ENCODE data around the gene PABPN1.
"Not testable (repeated sequence)": the region's sequence is repeated elsewhere in the genome, so short reads cannot be mapped to it uniquely, and the experiment has no call there.

The PABPN1 gene, protein sequence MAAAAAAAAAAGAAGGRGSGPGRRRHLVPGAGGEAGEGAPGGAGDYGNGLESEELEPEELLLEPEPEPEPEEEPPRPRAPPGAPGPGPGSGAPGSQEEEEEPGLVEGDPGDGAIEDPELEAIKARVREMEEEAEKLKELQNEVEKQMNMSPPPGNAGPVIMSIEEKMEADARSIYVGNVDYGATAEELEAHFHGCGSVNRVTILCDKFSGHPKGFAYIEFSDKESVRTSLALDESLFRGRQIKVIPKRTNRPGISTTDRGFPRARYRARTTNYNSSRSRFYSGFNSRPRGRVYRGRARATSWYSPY

GRCh38 chr14:23320584-23321571, at the start of gene PABPN1:
PABPN1 (plus strand) TSS chr14:23321457; CDS start chr14:23321470, 13 bp downstream.
- DNase-seq (ENCODE audit: low spot score), result peak; percentile 94

DNA sequence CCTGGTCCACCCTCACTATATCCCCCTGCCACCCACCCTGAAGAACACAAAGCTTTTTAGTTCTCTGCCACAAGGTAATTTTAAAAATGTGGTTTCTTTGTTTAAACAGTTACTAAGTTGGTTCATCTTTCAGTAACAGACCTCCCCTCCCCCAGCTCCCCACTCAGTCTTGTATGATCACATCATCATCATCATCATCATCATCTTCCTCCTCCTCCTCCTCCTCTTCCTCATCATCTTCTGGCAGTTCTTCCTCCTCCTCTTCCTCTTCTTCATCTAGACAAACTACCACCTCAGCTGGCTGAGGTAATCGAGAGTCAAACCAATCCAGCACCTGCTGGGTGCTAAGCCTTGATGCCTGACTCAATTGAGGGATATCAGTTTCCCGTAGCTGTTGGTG, 45.8 kb upstream of the PABPN1 start:
- no peak for DNase-seq (ENCODE audit: low spot score)

DNA sequence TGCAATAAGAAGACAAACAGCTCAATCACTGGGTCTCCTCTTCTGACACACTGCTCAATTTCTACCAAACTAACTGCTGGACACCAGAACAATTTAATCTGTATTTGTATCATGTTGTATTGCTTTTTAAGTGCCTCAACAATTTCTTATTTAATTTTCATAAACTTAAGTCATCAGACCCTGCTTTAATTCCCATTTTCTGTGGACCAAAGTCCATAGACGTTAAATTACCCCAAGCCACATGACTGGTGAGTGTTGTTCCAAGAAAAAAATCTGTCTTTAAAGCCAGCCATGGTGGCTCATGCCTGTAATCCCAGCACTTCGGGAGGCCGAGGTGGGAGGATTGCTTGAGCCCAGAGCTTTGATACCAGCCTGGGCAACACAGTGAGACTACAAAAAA, 44.1 kb upstream of the PABPN1 start:
- no peak for DNase-seq (ENCODE audit: low spot score)

GRCh38 chr14:23277928-23278327, 43.3 kb upstream of the PABPN1 start:
- DNase-seq (ENCODE audit: low spot score), result not testable (repeated sequence)

- no peak for DNase-seq (ENCODE audit: low spot score)
Measured at GRCh38 chr14:23281247-23281646, 40.0 kb upstream of the PABPN1 start.

GRCh38 chr14:23284654-23285529, 36.4 kb upstream of the PABPN1 start:
- DNase-seq (ENCODE audit: low spot score), result no peak

- no peak for DNase-seq (ENCODE audit: low spot score)
Measured at GRCh38 chr14:23285530-23286019, 35.7 kb upstream of the PABPN1 start.

GRCh38 chr14:23286020-23286901, 35.0 kb upstream of the PABPN1 start, which contains the start of gene HOMEZ:
HOMEZ (minus strand) TSS chr14:23286132; CDS start chr14:23285952, 180 bp downstream.
- DNase-seq (ENCODE audit: low spot score), result peak; percentile 97

DNA sequence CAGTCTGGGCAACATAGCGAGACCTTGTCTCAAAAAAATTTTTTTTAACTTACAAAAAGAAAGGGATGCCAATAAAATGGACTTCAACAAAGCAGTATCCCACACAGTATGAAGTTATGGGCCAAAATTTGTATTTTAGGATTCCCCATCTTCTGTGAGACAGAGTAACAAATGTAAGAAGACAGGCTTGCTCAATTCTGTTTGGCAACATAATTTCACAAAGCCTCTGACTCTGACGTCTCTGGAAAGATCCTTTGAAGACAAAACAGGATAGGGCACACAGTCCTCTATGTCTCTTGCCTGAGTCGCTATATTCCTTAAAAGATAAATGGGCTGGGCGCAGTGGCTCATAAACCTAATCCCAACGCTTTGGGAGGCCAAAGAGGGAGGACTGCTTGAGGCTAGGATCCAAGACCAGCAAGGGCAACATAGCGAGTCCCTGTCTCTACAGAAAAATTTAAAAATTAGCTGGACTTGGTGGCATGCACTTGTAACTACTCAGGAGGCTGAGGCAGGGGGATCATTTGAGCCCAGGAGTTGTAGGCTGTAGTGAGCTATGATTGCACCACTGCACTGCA, 34.3 kb upstream of the PABPN1 start:
- no peak for DNase-seq (ENCODE audit: low spot score)

GRCh38 chr14:23294734-23295561, 26.3 kb upstream of the PABPN1 start:
- DNase-seq (ENCODE audit: low spot score), result peak; percentile 23

DNA sequence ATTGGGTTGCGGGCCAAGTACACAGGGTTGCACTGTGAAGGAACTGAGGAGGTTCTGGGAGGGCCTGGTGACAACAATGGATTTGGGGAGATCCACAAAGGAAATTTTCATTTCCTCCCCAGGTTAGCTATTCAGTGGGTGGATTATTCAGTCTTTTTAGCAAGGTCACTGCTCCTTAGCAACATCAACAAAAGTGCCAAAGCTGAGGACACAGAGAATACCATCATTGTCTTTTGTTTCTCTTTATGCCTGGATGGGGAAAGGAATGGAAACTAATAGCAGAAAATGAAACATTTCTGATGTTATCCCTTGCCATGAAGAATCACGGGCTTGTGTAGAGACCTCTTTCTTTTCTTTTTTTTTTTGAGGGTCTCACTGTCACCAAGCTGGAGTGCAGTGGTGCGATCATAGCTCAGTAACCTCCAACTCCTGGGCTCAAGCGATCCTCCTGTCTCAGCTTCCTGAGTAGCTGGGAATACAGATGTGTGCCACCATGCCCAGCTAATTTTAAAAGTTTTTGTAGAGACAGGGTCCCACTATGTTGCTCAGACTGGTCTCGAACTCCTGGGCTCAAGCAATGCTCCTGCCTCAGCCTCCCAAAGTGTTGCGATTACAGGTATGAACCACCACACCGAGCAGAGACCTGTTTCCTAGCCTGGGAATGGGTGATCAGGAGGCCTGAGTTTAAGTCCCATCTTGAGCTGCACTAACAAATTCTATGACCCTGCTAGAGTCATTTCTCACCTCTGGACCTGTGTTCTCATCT, 25.1 kb upstream of the PABPN1 start:
- no peak for DNase-seq (ENCODE audit: low spot score)

GRCh38 chr14:23297096-23297495, 24.2 kb upstream of the PABPN1 start:
- DNase-seq (ENCODE audit: low spot score), result no peak

DNA sequence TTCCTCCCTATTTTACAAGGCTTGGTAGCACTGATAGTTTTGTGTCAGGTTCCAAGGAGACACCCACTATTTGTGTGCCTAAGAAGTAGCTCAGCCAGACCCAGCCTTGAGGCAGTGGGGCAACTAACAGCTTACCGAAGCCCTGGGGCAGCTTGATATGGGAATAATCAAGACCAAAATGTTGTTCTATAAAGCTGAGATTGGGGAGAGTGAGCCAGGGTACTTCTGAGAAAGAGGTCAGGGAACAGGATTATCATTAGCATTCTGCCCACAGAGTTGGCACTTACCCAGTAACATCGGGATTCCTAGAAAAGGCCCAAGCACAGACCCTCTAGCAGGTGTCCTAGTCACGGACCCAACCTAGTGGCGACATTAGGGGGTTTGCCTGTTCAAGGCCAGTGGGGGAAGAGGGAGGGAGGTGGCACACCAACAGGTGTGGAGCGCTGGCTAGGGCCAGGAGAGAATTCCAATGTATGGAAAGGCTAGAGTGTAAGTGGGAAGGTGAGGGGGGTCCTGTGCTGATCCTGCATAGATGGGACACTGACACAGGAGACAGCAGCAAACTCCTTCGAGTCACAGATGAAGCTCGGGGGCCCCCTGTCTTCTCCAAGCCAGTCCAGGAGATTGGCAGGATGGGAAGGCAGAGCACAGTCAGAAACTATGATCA, 23.5 kb upstream of the PABPN1 start:
- no peak for DNase-seq (ENCODE audit: low spot score)

DNA sequence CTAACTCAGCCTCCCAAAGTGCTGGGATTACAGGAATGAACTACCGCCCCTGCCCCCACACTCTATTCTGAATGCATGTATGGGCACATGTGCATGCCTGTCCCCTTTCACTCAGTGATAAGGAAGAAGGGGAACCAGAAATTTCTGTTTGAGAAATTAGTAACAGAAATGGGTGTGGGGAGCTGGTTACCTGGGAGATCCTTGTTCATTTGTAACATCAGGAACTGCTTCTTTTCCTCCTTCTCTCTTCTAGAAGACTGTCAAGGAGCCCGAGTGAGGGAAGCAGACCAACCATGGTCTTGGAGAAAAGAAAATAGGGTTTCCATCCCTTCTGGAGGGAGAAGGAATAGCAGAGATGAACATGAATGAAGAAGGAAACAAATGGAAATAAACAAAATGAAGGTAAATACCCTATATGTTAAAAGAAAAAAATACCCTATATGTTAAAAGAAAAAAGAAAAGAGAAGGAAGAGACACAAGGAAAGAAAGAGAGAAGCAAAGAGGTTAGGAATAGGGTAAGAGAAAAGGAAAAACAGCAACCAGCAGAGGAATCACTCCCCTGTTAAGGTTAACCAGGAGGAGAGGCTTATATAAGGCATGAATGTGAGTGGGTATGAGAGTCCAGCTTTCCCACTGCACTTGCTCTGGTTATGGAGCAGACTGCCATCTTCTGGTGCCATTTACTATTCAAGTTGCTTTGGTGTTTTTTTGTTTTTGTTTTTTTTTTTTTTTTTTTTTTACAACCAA, 21.9 kb upstream of the PABPN1 start:
- no peak for DNase-seq (ENCODE audit: low spot score)

- no peak for DNase-seq (ENCODE audit: low spot score)
Measured at GRCh38 chr14:23299986-23300686, 21.1 kb upstream of the PABPN1 start.

- no peak for DNase-seq (ENCODE audit: low spot score)
Measured at GRCh38 chr14:23300687-23301223, 20.5 kb upstream of the PABPN1 start.
